Osteoblast (primary cell): ENCODE results near the gene ADCY5. TPM values are rescaled to one million over a fixed set of nuclear protein-coding genes. Genes with fewer than 3 reads are reported as not detected.

Experiments used
- DNase-seq: peaks from one replicate; pipeline ENCODE4 v3.0.0; 2011; ENCODE audit warnings: low spot score, mixed read lengths; ENCODE audit not compliant: insufficient read length; ENCODE audit errors: missing footprints
- H2AFZ ChIP-seq: 2 replicates; pipeline ENCODE4 v1.6.0; 2011; ENCODE audit warnings: mild to moderate bottlenecking, low read length
- H3K27ac ChIP-seq: 2 replicates; pipeline ENCODE4 v1.5.1; 2011; ENCODE audit warnings: mild to moderate bottlenecking, low read depth, low read length, moderate library complexity
- H3K27me3 ChIP-seq: 2 replicates; pipeline ENCODE4 v1.6.0; 2012; ENCODE audit warnings: mild to moderate bottlenecking, control low read depth, inconsistent platforms, low read length, moderate library complexity; ENCODE audit not compliant: insufficient read depth
- H3K36me3 ChIP-seq: 2 replicates; pipeline ENCODE4 v1.5.1; 2011; ENCODE audit warnings: mild to moderate bottlenecking, low read length, control low read depth, moderate library complexity; ENCODE audit not compliant: insufficient read depth
- H3K4me1 ChIP-seq: 2 replicates; pipeline ENCODE4 v1.5.1; 2011; ENCODE audit warnings: mild to moderate bottlenecking, low read length, control low read depth, moderate library complexity; ENCODE audit not compliant: insufficient read depth
- H3K4me2 ChIP-seq: 2 replicates; pipeline ENCODE4 v1.6.0; 2011; ENCODE audit warnings: mild to moderate bottlenecking, low read length; ENCODE audit not compliant: insufficient read depth
- H3K4me3 ChIP-seq: fragments of 200-600 bp; sonication (generic); 3 replicates; pipeline ENCODE4 v1.5.1; 2012; ENCODE audit warnings: mild to moderate bottlenecking, low read length, inconsistent platforms; ENCODE audit not compliant: insufficient read depth
- H3K79me2 ChIP-seq: 2 replicates; pipeline ENCODE4 v1.6.0; 2012; ENCODE audit warnings: mild to moderate bottlenecking, low read length, control low read depth, inconsistent platforms; ENCODE audit not compliant: insufficient read depth
- H3K9me3 ChIP-seq: 2 replicates; pipeline ENCODE4 v1.5.1; 2011; ENCODE audit warnings: low read depth, low read length, control low read depth
- H4K20me1 ChIP-seq: 2 replicates; pipeline ENCODE4 v1.6.0; 2012; ENCODE audit warnings: mild to moderate bottlenecking, low read length, control low read depth; ENCODE audit not compliant: insufficient read depth
- CTCF ChIP-seq: IDR thresholded peaks from 2 replicates; pipeline ENCODE4 v1.5.1; 2011; ENCODE audit warnings: mild to moderate bottlenecking, low read depth, low read length, moderate library complexity; ENCODE audit errors: extremely low read depth
- total RNA-seq: library from RNA; depleted of rRNA; stranded (reverse); fragments of >200 nt; gene quantifications from 2 replicates; pipeline ENCODE4 v1.2.3, GENCODE V29; 2012

ADCY5 gene
- total RNA-seq, 1 donor, result 0.72 TPM

GRCh38 chr3:123351501-123351900 lies 97.4 kb downstream of the ADCY5 start:
- H2AFZ ChIP-seq, result no peak overlapping the region
- DNase-seq, result no peak
- H4K20me1 ChIP-seq, result peaks cover 4% of the 10 kb centered on the region
- no peak overlapping the region for H3K4me3 ChIP-seq
- TF ChIP-seq CTCF, result no peak
- H3K36me3 ChIP-seq, result no peaks in the 10 kb centered on the region
- H3K79me2 ChIP-seq, result no peaks in the 10 kb centered on the region
- H3K9me3 ChIP-seq, result no peaks in the 10 kb centered on the region
- no peak overlapping the region for H3K27ac ChIP-seq
- H3K27me3 ChIP-seq, result peaks cover 87% of the 10 kb centered on the region
- H3K4me1 ChIP-seq, result no peaks in the 10 kb centered on the region
- no peak overlapping the region for H3K4me2 ChIP-seq

- Histone ChIP-seq H4K20me1 (peaks cover 4% of the 10 kb centered on the region), H3K4me3 (no peak overlapping the region), H3K27ac (no peak overlapping the region), H2AFZ (no peak overlapping the region), H3K9me3 (no peaks in the 10 kb centered on the region), H3K4me2 (no peak overlapping the region), H3K36me3 (no peaks in the 10 kb centered on the region), H3K79me2 (no peaks in the 10 kb centered on the region), H3K27me3 (peaks cover 87% of the 10 kb centered on the region), H3K4me1 (no peaks in the 10 kb centered on the region)
- no peak for TF ChIP-seq CTCF
- DNase-seq, result peak; percentile 17
Observed at GRCh38 chr3:123350971-123351370, 97.9 kb downstream of the ADCY5 start.

GRCh38 chr3:123349566-123350435 lies 99.1 kb downstream of the ADCY5 start:
- Histone ChIP-seq H3K27me3 (peaks cover 94% of the 10 kb centered on the region), H3K4me2 (no peak overlapping the region), H3K27ac (no peak overlapping the region), H4K20me1 (peaks cover 4% of the 10 kb centered on the region), H3K36me3 (no peaks in the 10 kb centered on the region), H3K79me2 (no peaks in the 10 kb centered on the region), H2AFZ (no peak overlapping the region), H3K4me1 (peaks cover 1% of the 10 kb centered on the region), H3K9me3 (no peaks in the 10 kb centered on the region), H3K4me3 (no peak overlapping the region)
- DNase-seq, result peak; percentile 62
- TF ChIP-seq CTCF, result no peak

GRCh38 chr3:123349201-123349535 lies 99.7 kb downstream of the ADCY5 start:
- H3K79me2 ChIP-seq, result no peaks in the 10 kb centered on the region
- H4K20me1 ChIP-seq, result peaks cover 7% of the 10 kb centered on the region
- H2AFZ ChIP-seq, result no peak overlapping the region
- no peak for TF ChIP-seq CTCF
- peaks cover 89% of the 10 kb centered on the region for H3K27me3 ChIP-seq
- peaks cover 8% of the 10 kb centered on the region for H3K4me1 ChIP-seq
- H3K9me3 ChIP-seq, result no peaks in the 10 kb centered on the region
- peak; percentile 42 for DNase-seq
- no peak overlapping the region for H3K4me2 ChIP-seq
- no peaks in the 10 kb centered on the region for H3K36me3 ChIP-seq
- H3K4me3 ChIP-seq, result no peak overlapping the region
- H3K27ac ChIP-seq, result no peak overlapping the region
